Mesendoderm (in vitro differentiated cells): ENCODE data around the gene TRIP13.

Experiments
- DNase-seq: peaks from one replicate; pipeline ENCODE4 v3.0.0; 2013
- H2AK5ac ChIP-seq: 2 replicates; pipeline ENCODE4 v1.6.1; 2013; ENCODE audit warnings: low read length, inconsistent platforms
- H2BK120ac ChIP-seq: 2 replicates; pipeline ENCODE4 v1.6.1; 2013; ENCODE audit warnings: low read depth, mild to moderate bottlenecking, low read length, moderate library complexity, mixed read lengths
- H2BK15ac ChIP-seq: replicated peaks from 2 replicates; pipeline ENCODE4 v1.6.1; 2013; ENCODE audit warnings: low read depth, mild to moderate bottlenecking, moderate library complexity
- H2BK5ac ChIP-seq: 2 replicates; pipeline ENCODE4 v1.6.1; 2013; ENCODE audit warnings: low read length, inconsistent platforms
- H3K18ac ChIP-seq: 2 replicates; pipeline ENCODE4 v1.6.1; 2013; ENCODE audit warnings: mild to moderate bottlenecking, low read length, mixed read lengths
- H3K23ac ChIP-seq: one replicate; pipeline ENCODE4 v1.6.1; 2013; ENCODE audit warnings: low read length
- H3K27ac ChIP-seq: 2 replicates; pipeline ENCODE4 v1.5.1; 2013; ENCODE audit warnings: low read depth, mild to moderate bottlenecking, inconsistent platforms, low read length, moderate library complexity
- H3K27me3 ChIP-seq: 2 replicates; pipeline ENCODE4 v1.6.1; 2013; ENCODE audit warnings: low read length, control low read depth, mild to moderate bottlenecking, inconsistent platforms; ENCODE audit not compliant: insufficient read depth, poor library complexity
- H3K36me3 ChIP-seq: 2 replicates; pipeline ENCODE4 v1.6.1; 2013; ENCODE audit warnings: low read length, inconsistent platforms; ENCODE audit not compliant: control insufficient read depth, insufficient read depth
- H3K4ac ChIP-seq: one replicate; pipeline ENCODE4 v1.6.1; 2013; ENCODE audit warnings: low read depth, mild to moderate bottlenecking, low read length, moderate library complexity
- H3K4me1 ChIP-seq: 2 replicates; pipeline ENCODE4 v1.6.1; 2013; ENCODE audit warnings: low read depth, low read length, inconsistent platforms; ENCODE audit not compliant: control insufficient read depth
- H3K4me2 ChIP-seq: 2 replicates; pipeline ENCODE4 v1.6.1; 2013; ENCODE audit warnings: low read length
- H3K4me3 ChIP-seq: 2 replicates; pipeline ENCODE4 v1.5.1; 2013; ENCODE audit warnings: mild to moderate bottlenecking, low read length
- H3K56ac ChIP-seq: one replicate; pipeline ENCODE4 v1.6.1; 2013; ENCODE audit warnings: low read length
- H3K79me1 ChIP-seq: 2 replicates; pipeline ENCODE4 v1.6.1; 2013; ENCODE audit warnings: low read length, inconsistent platforms
- H3K79me2 ChIP-seq: 2 replicates; pipeline ENCODE4 v1.6.1; 2013; ENCODE audit warnings: mild to moderate bottlenecking, low read length; ENCODE audit not compliant: control insufficient read depth, insufficient read depth
- H3K9ac ChIP-seq: 2 replicates; pipeline ENCODE4 v1.6.1; 2013; ENCODE audit warnings: low read length, inconsistent platforms
- H4K5ac ChIP-seq: one replicate; pipeline ENCODE4 v1.6.1; 2013; ENCODE audit warnings: low read length
- H4K8ac ChIP-seq: one replicate; pipeline ENCODE4 v1.6.1; 2013; ENCODE audit warnings: low read depth, mild to moderate bottlenecking, control low read depth, low read length, moderate library complexity
- WGBS: extraction: QIAGEN DNeasy Blood & Tissue Kit; methylation state at CpG from one replicate; pipeline ENCODE4 v1.1.7; 2013; ENCODE audit warnings: low lambda C conversion rate, missing lambda C conversion rate; ENCODE audit not compliant: insufficient coverage; ENCODE audit errors: extremely low coverage; 5-methylcytosine and 5-hydroxymethylcytosine counted together

TRIP13 gene

GRCh38 chr5:849651-850301 is 42.9 kb upstream of the TRIP13 start:
- Histone ChIP-seq H3K56ac (no peak overlapping the region), H2BK120ac (no peak overlapping the region), H2BK5ac (no peak overlapping the region), H3K9ac (no peak overlapping the region), H3K27me3 (no peaks in the 10 kb centered on the region), H2BK15ac (no peak overlapping the region), H3K36me3 (no peaks in the 10 kb centered on the region), H2AK5ac (no peak overlapping the region), H3K79me1 (no peaks in the 10 kb centered on the region), H3K18ac (no peak overlapping the region), H4K8ac (no peak overlapping the region), H3K4ac (no peak overlapping the region), H3K4me3 (no peak overlapping the region), H3K23ac (no peak overlapping the region), H3K4me2 (no peak overlapping the region), H3K4me1 (no peaks in the 10 kb centered on the region), H4K5ac (no peak overlapping the region), H3K27ac (no peak overlapping the region), H3K79me2 (no peaks in the 10 kb centered on the region)
- no CpG with 5 or more reads among the region's 20 CpGs for WGBS
- DNase-seq = peak; percentile 64

- Histone ChIP-seq H2BK120ac (no peak within 1 kb of the TSS), H3K79me2 (no peaks in the 10 kb centered on the region), H3K4me3 (no peak within 1 kb of the TSS), H3K27me3 (no peaks in the 10 kb centered on the region), H3K4me2 (no peak within 1 kb of the TSS), H2AK5ac (no peak within 1 kb of the TSS), H2BK15ac (no peak within 1 kb of the TSS), H2BK5ac (no peak within 1 kb of the TSS), H3K27ac (no peak within 1 kb of the TSS), H3K4me1 (no peaks in the 10 kb centered on the region), H3K79me1 (no peaks in the 10 kb centered on the region), H3K23ac (no peak within 1 kb of the TSS), H3K36me3 (no peaks in the 10 kb centered on the region), H3K56ac (no peak within 1 kb of the TSS), H3K18ac (no peak within 1 kb of the TSS), H3K9ac (no peak within 1 kb of the TSS), H4K5ac (no peak within 1 kb of the TSS), H4K8ac (no peak within 1 kb of the TSS), H3K4ac (no peak within 1 kb of the TSS)
- no CpG with 5 or more reads among the region's 27 CpGs for WGBS
- peak; percentile 45 for DNase-seq
Measured at GRCh38 chr5:850511-851006, 42.1 kb upstream of the TRIP13 start, which contains the start of gene ZDHHC11. TSS of gene ZDHHC11 (minus strand) at chr5:850986. CDS start at chr5:850602, 384 bp downstream.

GRCh38 chr5:851076-851475 is 41.6 kb upstream of the TRIP13 start:
- Histone ChIP-seq H3K4me2 (no peak overlapping the region), H2BK15ac (no peak overlapping the region), H3K4me3 (no peak overlapping the region), H3K9ac (no peak overlapping the region), H4K8ac (no peak overlapping the region), H3K4me1 (no peaks in the 10 kb centered on the region), H2BK120ac (no peak overlapping the region), H2AK5ac (no peak overlapping the region), H2BK5ac (no peak overlapping the region), H3K18ac (no peak overlapping the region), H3K27ac (no peak overlapping the region), H3K4ac (no peak overlapping the region), H3K27me3 (no peaks in the 10 kb centered on the region), H4K5ac (no peak overlapping the region), H3K79me2 (no peaks in the 10 kb centered on the region), H3K79me1 (no peaks in the 10 kb centered on the region), H3K56ac (no peak overlapping the region), H3K23ac (no peak overlapping the region), H3K36me3 (no peaks in the 10 kb centered on the region)
- DNase-seq = no peak
- no CpG with 5 or more reads among the region's 19 CpGs for WGBS

- Histone ChIP-seq H3K79me1 (no peaks in the 10 kb centered on the region), H3K4ac (no peak overlapping the region), H3K27me3 (no peaks in the 10 kb centered on the region), H3K23ac (no peak overlapping the region), H2BK120ac (no peak overlapping the region), H3K4me1 (no peaks in the 10 kb centered on the region), H3K56ac (no peak overlapping the region), H2BK5ac (no peak overlapping the region), H2BK15ac (no peak overlapping the region), H4K8ac (no peak overlapping the region), H3K27ac (no peak overlapping the region), H3K79me2 (no peaks in the 10 kb centered on the region), H4K5ac (no peak overlapping the region), H3K4me2 (no peak overlapping the region), H2AK5ac (no peak overlapping the region), H3K18ac (no peak overlapping the region), H3K9ac (no peak overlapping the region), H3K4me3 (no peak overlapping the region), H3K36me3 (no peaks in the 10 kb centered on the region)
- DNase-seq = no peak
- no CpG with 5 or more reads among the region's 16 CpGs for WGBS
Measured at GRCh38 chr5:851553-851952, 41.1 kb upstream of the TRIP13 start.

- Histone ChIP-seq H4K5ac (no peak overlapping the region), H2BK5ac (no peak overlapping the region), H3K36me3 (no peaks in the 10 kb centered on the region), H2AK5ac (no peak overlapping the region), H3K9ac (no peak overlapping the region), H3K79me2 (no peaks in the 10 kb centered on the region), H4K8ac (no peak overlapping the region), H3K18ac (no peak overlapping the region), H3K4me2 (no peak overlapping the region), H3K23ac (no peak overlapping the region), H2BK120ac (no peak overlapping the region), H2BK15ac (no peak overlapping the region), H3K4me3 (no peak overlapping the region), H3K79me1 (no peaks in the 10 kb centered on the region), H3K4ac (no peak overlapping the region), H3K27me3 (no peaks in the 10 kb centered on the region), H3K56ac (no peak overlapping the region), H3K4me1 (no peaks in the 10 kb centered on the region), H3K27ac (no peak overlapping the region)
- no peak for DNase-seq
- no CpG with 5 or more reads among the region's 5 CpGs for WGBS
Measured at GRCh38 chr5:852018-852417, 40.7 kb upstream of the TRIP13 start.
